GM23338 (cell line): ENCODE measurements around the gene THRA. TPM values are rescaled to one million over a fixed set of nuclear protein-coding genes. Genes with fewer than 3 reads are reported as not detected.
A peak's percentile ranks its signal among the peaks of the same experiment; 100 is the strongest.

ENCODE experiments used
- ATAC-seq: fragments of 200-7000 bp; cut with Tn5 transposase; 3 replicates; pipeline ENCODE4 v1.9.1; 2020
- DNase-seq: peaks from one replicate; pipeline ENCODE4 v3.0.0-alpha.2; 2015; ENCODE audit warnings: low spot score
- H2AFZ ChIP-seq: fragments of 200-600 bp; sonication (generic); 2 replicates; pipeline ENCODE4 v1.8.0; 2016; ENCODE audit warnings: antibody characterized with exemption, mild to moderate bottlenecking, moderate library complexity
- H3F3A ChIP-seq: fragments of 200-600 bp; sonication (generic); replicated peaks from 2 replicates; pipeline ENCODE4 v1.8.0; 2017; ENCODE audit warnings: antibody characterized with exemption, mixed run types, low read depth
- H3K27ac ChIP-seq: fragments of 200-600 bp; sonication (generic); 2 replicates; pipeline ENCODE4 v1.6.1; 2016; ENCODE audit warnings: low read depth
- H3K27me3 ChIP-seq: fragments of 200-600 bp; sonication (generic); 2 replicates; pipeline ENCODE4 v1.8.0; 2016; ENCODE audit warnings: mild to moderate bottlenecking, mixed run types, moderate library complexity; ENCODE audit not compliant: insufficient read depth
- H3K36me3 ChIP-seq: fragments of 200-600 bp; sonication (generic); 2 replicates; pipeline ENCODE4 v1.8.0; 2016; ENCODE audit warnings: mild to moderate bottlenecking; ENCODE audit not compliant: insufficient read depth
- H3K4me1 ChIP-seq: fragments of 200-600 bp; sonication (generic); 2 replicates; pipeline ENCODE4 v1.8.0; 2016; ENCODE audit warnings: mild to moderate bottlenecking, moderate library complexity; ENCODE audit not compliant: insufficient read depth
- H3K4me2 ChIP-seq: fragments of 200-600 bp; sonication (generic); 2 replicates; pipeline ENCODE4 v1.7.1; 2017; ENCODE audit warnings: mixed run types
- H3K4me3 ChIP-seq: fragments of 200-600 bp; sonication (generic); 2 replicates; pipeline ENCODE4 v1.6.1; 2016; ENCODE audit warnings: mixed run types
- H3K79me2 ChIP-seq: fragments of 200-600 bp; sonication (generic); replicated peaks from 2 replicates; pipeline ENCODE4 v1.8.0; 2017; ENCODE audit warnings: mild to moderate bottlenecking; ENCODE audit not compliant: insufficient read depth
- H3K9me2 ChIP-seq: fragments of 200-600 bp; sonication (generic); 2 replicates; pipeline ENCODE4 v1.8.0; 2017; ENCODE audit not compliant: insufficient read depth
- H4K20me1 ChIP-seq: fragments of 200-600 bp; sonication (generic); replicated peaks from 2 replicates; pipeline ENCODE4 v1.8.0; 2017; ENCODE audit warnings: mild to moderate bottlenecking; ENCODE audit not compliant: insufficient read depth
- H3K27ac Mint-ChIP-seq: 2 replicates; pipeline ENCODE4 v1.8.0; 2020; ENCODE audit warnings: inconsistent platforms, mild to moderate bottlenecking, moderate library complexity, mixed read lengths
- H3K27me3 Mint-ChIP-seq: 3 replicates; pipeline ENCODE4 v1.8.0; 2022; ENCODE audit warnings: low read depth, mild to moderate bottlenecking, moderate library complexity, mixed read lengths, inconsistent platforms; ENCODE audit not compliant: insufficient read depth, poor library complexity
- H3K36me3 Mint-ChIP-seq: 3 replicates; pipeline ENCODE4 v1.8.0; 2021; ENCODE audit warnings: low read depth, mild to moderate bottlenecking, inconsistent platforms, moderate library complexity, mixed read lengths
- H3K4me1 Mint-ChIP-seq: 3 replicates; pipeline ENCODE4 v1.8.0; 2020; ENCODE audit warnings: mild to moderate bottlenecking, inconsistent platforms, mixed read lengths
- H3K4me3 Mint-ChIP-seq: 3 replicates; pipeline ENCODE4 v1.8.0; 2021; ENCODE audit warnings: moderate library complexity, mild to moderate bottlenecking, inconsistent platforms, mixed read lengths
- H3K9me3 Mint-ChIP-seq: 3 replicates; pipeline ENCODE4 v1.8.0; 2020; ENCODE audit warnings: moderate library complexity, mild to moderate bottlenecking, inconsistent platforms, mixed read lengths
- CREB1 ChIP-seq: fragments of 250-450 bp; sonication (Bioruptor Pico); IDR thresholded peaks from 2 replicates; pipeline ENCODE4 v1.5.0; 2020; ENCODE audit warnings: low read depth, mild to moderate bottlenecking, moderate library complexity
- CTCF ChIP-seq, 2 experiments: fragments of 200-600 bp in 1 of 2; sonication (generic) in 1 of 2; conservative IDR thresholded peaks; 2 replicates each; pipeline versions ENCODE4 v1.5.1 to v1.6.1; 2016 to 2017; ENCODE audit warnings: antibody characterized with exemption in 2 of 2, low read depth in 2 of 2, mild to moderate bottlenecking in 2 of 2, moderate library complexity in 1 of 2
- EZH2 ChIP-seq: fragments of 200-600 bp; sonication (generic); IDR thresholded peaks from one replicate; pipeline ENCODE4 v1.8.0; 2017; ENCODE audit warnings: antibody characterized with exemption, mild to moderate bottlenecking, low read depth; ENCODE audit not compliant: unreplicated experiment
- EZH2phosphoT487 ChIP-seq: fragments of 200-600 bp; sonication (generic); IDR thresholded peaks from one replicate; pipeline ENCODE4 v1.8.1; 2018; ENCODE audit warnings: antibody characterized with exemption; ENCODE audit not compliant: unreplicated experiment
- NANOG ChIP-seq: IDR thresholded peaks from 2 replicates; pipeline ENCODE4 v1.6.1; 2016; ENCODE audit warnings: antibody characterized with exemption, borderline replicate concordance
- POLR2AphosphoS5 ChIP-seq: IDR thresholded peaks from 2 replicates; pipeline ENCODE4 v1.6.1; 2016; ENCODE audit warnings: antibody characterized with exemption, low read depth
- ZNF331 ChIP-seq: fragments of 250-450 bp; sonication (Bioruptor Pico); IDR thresholded peaks from 2 replicates; pipeline ENCODE4 v1.5.0; 2020; ENCODE audit warnings: low read depth, mild to moderate bottlenecking, moderate library complexity
- polyA plus RNA-seq: library from polyadenylated mRNA; unstranded; fragments of >200 nt; fragmentation: Nextera tagmentation; extraction: Ambion mirVana; gene quantifications from 2 replicates; pipeline ENCODE4 v1.2.1, GENCODE V29; 2016
- total RNA-seq: library from RNA; depleted of rRNA; stranded (reverse); fragments of >200 nt; shearing (Covaris generic); gene quantifications from 2 replicates; pipeline ENCODE4 v1.2.3, GENCODE V29; 2014
- TF ChIP-seq, protein P1 (sequence below): IDR thresholded peaks from 2 replicates; pipeline ENCODE4 v1.6.1; 2016; ENCODE audit warnings: antibody characterized with exemption
- TF ChIP-seq, protein P2 (sequence below): IDR thresholded peaks from one replicate; pipeline ENCODE4 v1.6.1; 2018; ENCODE audit warnings: antibody characterized with exemption; ENCODE audit not compliant: unreplicated experiment

Gene THRA
- total and polyA plus RNA-seq, 2 experiments from 2014 or later = 3.4 to 10.5 TPM

- Mint-ChIP-seq H3K27ac (no peak overlapping the region), H3K4me1 (peaks cover 24% of the 10 kb centered on the region), H3K27me3 (peaks cover 14% of the 10 kb centered on the region), H3K9me3 (no peaks in the 10 kb centered on the region), H3K36me3 (peaks cover 21% of the 10 kb centered on the region), H3K4me3 (no peak overlapping the region)
- DNase-seq = peak; percentile 90
- Histone ChIP-seq H3K9me2 (no peaks in the 10 kb centered on the region), H3K4me3 (no peak overlapping the region), H3K4me2 (no peak overlapping the region), H3K27me3 (no peaks in the 10 kb centered on the region), H2AFZ (no peak overlapping the region), H3F3A (peaks cover 5% of the 10 kb centered on the region; the same call in 1 of the 2 replicates), H4K20me1 (no peaks in the 10 kb centered on the region), H3K4me1 (0 out of 2 replicates have a peak, but pooled peaks cover 1% of the 10 kb centered on the region), H3K27ac (no peak overlapping the region), H3K79me2 (no peaks in the 10 kb centered on the region), H3K36me3 (no peaks in the 10 kb centered on the region)
- peak; percentile 95 to 96 for TF ChIP-seq CTCF (conservative IDR thresholded peaks at IDR 0.05; ENCODE audit: low read depth in 2 of 2)
- TF ChIP-seq, protein P1, sequence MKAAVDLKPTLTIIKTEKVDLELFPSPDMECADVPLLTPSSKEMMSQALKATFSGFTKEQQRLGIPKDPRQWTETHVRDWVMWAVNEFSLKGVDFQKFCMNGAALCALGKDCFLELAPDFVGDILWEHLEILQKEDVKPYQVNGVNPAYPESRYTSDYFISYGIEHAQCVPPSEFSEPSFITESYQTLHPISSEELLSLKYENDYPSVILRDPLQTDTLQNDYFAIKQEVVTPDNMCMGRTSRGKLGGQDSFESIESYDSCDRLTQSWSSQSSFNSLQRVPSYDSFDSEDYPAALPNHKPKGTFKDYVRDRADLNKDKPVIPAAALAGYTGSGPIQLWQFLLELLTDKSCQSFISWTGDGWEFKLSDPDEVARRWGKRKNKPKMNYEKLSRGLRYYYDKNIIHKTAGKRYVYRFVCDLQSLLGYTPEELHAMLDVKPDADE = no peak
- peak; percentile 87 for ATAC-seq
Observed at GRCh38 chr17:40086150-40087044, 23.6 kb downstream of the THRA start.

- no peak overlapping the region for H2AFZ ChIP-seq
- peaks cover 13% of the 10 kb centered on the region for H3K27me3 Mint-ChIP-seq
- no peaks in the 10 kb centered on the region for H3K79me2 ChIP-seq
- no peaks in the 10 kb centered on the region for H3K36me3 ChIP-seq
- H3K4me1 Mint-ChIP-seq = peaks cover 31% of the 10 kb centered on the region
- H3K9me3 Mint-ChIP-seq = no peaks in the 10 kb centered on the region
- H3K4me3 ChIP-seq = no peak overlapping the region
- no peak overlapping the region for H3K4me3 Mint-ChIP-seq
- H4K20me1 ChIP-seq = no peaks in the 10 kb centered on the region
- no peaks in the 10 kb centered on the region for H3K9me2 ChIP-seq
- DNase-seq (no peak), ATAC-seq (no peak)
- H3K36me3 Mint-ChIP-seq = peaks cover 21% of the 10 kb centered on the region
- H3K27ac Mint-ChIP-seq = peak overlapping the region; percentile 20; the same call in 1 of the 2 replicates
- H3K27me3 ChIP-seq = no peaks in the 10 kb centered on the region
- H3K27ac ChIP-seq = no peak overlapping the region
- H3K4me2 ChIP-seq = no peak overlapping the region
- peaks cover 9% of the 10 kb centered on the region; the same call in 1 of the 2 replicates for H3K4me1 ChIP-seq
- peaks cover 5% of the 10 kb centered on the region; the same call in 1 of the 2 replicates for H3F3A ChIP-seq
- TF ChIP-seq CTCF (conservative IDR thresholded peaks at IDR 0.05; ENCODE audit: low read depth in 2 of 2) (no peak), POLR2AphosphoS5 (no peak), NANOG (no peak), EZH2 (no peak), ZNF331 (CRISPR knock-in tag) (no peak), CREB1 (CRISPR knock-in tag) (no peak), EZH2phosphoT487 (no peak)
- TF ChIP-seq, protein P1 = no peak
- TF ChIP-seq, protein P2, sequence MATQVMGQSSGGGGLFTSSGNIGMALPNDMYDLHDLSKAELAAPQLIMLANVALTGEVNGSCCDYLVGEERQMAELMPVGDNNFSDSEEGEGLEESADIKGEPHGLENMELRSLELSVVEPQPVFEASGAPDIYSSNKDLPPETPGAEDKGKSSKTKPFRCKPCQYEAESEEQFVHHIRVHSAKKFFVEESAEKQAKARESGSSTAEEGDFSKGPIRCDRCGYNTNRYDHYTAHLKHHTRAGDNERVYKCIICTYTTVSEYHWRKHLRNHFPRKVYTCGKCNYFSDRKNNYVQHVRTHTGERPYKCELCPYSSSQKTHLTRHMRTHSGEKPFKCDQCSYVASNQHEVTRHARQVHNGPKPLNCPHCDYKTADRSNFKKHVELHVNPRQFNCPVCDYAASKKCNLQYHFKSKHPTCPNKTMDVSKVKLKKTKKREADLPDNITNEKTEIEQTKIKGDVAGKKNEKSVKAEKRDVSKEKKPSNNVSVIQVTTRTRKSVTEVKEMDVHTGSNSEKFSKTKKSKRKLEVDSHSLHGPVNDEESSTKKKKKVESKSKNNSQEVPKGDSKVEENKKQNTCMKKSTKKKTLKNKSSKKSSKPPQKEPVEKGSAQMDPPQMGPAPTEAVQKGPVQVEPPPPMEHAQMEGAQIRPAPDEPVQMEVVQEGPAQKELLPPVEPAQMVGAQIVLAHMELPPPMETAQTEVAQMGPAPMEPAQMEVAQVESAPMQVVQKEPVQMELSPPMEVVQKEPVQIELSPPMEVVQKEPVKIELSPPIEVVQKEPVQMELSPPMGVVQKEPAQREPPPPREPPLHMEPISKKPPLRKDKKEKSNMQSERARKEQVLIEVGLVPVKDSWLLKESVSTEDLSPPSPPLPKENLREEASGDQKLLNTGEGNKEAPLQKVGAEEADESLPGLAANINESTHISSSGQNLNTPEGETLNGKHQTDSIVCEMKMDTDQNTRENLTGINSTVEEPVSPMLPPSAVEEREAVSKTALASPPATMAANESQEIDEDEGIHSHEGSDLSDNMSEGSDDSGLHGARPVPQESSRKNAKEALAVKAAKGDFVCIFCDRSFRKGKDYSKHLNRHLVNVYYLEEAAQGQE = no peak
Observed at GRCh38 chr17:40087049-40087794, 24.5 kb downstream of the THRA start.
